ENCODE measurements around the gene PMEPA1.

- TF ChIP-seq POLR2A (IDR thresholded peaks at IDR 0.05; ENCODE audit: low read length): no peak
- no peak for TF ChIP-seq GATA1 (IDR thresholded peaks at IDR 0.05; ENCODE audit: low read depth, low read length)
Observed at GRCh38 chr20:57605878-57606277, 103.9 kb downstream of the PMEPA1 start.

All from erythroblast (primary cell).